Stromal cell of bone marrow (primary cell): ENCODE data around the gene DNAJA3.
"Not testable (repeated sequence)": the region's sequence is repeated elsewhere in the genome, so short reads cannot be mapped to it uniquely, and the experiment has no call there.

Experiments used
- DNase-seq: peaks from one replicate; pipeline ENCODE4 v3.0.0-alpha.2; 2012; ENCODE audit warnings: low read depth

The DNAJA3 gene

GRCh38 chr16:4387781-4388180 is 37.9 kb upstream of the DNAJA3 start:
- DNase-seq: no peak

DNA sequence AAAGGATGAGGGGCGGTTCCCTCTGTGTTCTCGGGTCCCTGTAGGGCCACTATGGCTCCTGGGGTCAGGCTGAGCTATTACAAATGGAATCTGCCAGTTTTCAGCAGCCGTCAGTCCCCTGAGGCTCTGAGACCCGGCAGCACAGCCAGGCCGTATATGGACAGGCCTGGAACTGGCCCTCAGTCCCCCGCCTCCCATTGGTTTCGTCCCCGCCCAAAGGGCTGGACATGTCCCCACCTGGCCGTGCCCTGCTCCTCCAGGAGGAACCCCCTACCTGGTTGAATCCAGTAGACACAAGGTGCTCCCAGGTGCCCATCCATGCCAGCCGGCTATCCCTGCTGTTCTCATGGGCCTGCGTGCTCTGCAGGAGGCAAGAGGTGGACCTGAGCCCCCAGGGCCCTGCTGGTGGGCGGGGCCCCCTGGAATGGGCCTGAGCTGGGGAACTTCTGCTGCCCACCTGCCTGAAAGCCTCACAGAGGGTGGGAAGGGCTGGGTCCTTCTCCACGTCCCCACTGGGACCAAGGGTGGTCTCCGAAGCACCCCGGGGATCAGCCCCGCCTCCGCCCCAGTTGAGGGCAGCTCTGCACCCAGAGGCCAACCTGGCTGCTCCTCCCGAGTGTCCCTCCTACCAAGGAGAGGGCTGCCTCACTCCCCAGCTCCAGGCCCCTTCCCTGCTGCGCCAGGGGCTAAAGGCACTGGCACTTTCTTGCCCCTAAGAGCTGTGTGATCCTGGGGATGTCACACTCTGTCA is 37.2 kb upstream of the DNAJA3 start:
- no peak for DNase-seq

DNA sequence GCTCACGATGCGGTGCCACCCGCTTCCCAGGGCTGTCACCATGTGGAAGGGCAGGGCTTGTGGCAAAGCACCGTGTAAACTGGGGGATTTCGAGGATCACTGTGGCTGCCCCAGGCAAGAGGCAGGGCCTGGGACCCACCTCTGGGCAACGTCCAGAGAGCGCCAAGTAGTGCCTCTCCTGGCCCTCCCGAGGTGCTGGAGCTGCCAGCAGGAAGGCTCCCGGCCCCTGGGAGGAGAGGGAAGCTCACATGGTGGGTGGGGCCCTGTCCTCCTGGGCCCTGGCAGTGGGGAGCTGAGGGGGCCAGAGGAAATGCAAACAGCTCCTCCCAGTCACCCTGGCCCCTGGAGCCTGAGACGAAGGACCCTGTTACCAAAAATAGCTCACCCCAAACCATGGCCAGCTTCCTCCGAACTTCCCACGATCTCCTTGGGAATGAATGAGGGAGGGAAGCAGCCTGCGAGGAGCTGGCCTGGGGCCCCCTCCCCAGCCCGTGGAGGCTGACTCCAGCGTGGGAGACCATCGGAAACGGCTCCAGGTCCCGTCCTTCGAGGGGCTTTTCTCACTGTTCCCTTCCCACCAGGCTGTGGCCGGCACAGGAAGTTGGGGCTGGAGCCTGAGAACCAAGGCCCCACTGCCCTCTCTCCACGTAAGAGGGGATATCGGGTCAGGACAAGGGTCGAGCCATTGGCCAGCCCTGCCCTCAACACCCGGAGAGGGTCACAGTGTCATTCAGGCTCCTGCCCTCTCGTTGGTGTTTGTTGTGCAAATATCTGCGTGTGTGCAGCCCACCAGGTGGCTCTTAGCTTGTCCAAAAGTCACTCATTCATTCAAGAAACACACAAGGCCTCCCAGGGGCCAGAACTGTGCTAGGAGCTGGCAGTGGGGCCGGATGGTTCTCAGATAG is 36.4 kb upstream of the DNAJA3 start:
- no peak for DNase-seq

DNA sequence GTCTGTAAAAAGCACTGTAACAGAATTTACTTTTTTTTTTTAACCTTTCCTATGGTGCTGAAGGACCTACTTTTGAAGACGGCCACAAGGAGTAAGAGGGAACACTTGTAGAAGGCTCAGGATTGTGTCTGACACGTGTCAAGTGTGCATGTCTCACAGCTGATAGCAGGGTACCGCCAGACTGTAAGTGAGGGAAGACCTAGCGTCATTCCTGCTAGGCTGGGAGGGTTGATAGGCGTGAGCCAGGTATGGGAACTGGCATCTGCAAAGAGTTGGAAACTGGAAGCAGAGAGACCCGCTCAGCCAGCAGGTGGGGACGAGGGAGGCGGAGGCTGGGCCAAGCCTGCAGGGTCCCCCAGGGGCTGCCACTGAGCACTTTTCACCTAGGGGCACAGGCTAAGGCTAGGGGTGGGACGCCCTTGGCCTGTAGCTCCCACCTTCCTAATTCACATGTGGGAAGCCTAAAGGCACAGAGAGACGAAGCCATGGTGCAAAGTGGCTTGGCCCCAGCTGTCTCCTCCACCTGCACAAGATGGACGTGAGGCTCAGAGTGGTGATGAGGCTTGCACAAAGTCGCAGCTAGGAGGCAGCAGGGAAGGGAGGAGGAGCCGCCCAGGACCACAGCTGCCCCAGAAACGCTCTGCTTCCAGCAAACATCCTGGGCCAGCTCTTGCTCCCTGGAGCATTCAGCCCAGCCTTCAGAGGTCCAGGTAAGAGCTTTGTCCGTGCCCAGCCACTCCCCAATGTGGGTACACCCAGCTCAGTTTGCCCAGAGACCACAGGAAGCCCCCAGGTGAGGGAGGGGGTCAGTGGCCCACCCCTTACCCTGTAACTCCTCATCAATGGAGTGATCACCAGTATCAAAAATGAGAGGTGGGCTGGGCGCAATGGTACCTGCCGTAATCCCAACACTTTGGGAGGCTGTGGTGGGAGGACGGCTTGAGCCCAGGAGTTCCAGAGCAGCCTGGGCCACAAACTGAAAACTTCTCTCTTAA is 35.1 kb upstream of the DNAJA3 start:
- no peak for DNase-seq

GRCh38 chr16:4391631-4392381 is 33.9 kb upstream of the DNAJA3 start:
- DNase-seq: no peak

DNA sequence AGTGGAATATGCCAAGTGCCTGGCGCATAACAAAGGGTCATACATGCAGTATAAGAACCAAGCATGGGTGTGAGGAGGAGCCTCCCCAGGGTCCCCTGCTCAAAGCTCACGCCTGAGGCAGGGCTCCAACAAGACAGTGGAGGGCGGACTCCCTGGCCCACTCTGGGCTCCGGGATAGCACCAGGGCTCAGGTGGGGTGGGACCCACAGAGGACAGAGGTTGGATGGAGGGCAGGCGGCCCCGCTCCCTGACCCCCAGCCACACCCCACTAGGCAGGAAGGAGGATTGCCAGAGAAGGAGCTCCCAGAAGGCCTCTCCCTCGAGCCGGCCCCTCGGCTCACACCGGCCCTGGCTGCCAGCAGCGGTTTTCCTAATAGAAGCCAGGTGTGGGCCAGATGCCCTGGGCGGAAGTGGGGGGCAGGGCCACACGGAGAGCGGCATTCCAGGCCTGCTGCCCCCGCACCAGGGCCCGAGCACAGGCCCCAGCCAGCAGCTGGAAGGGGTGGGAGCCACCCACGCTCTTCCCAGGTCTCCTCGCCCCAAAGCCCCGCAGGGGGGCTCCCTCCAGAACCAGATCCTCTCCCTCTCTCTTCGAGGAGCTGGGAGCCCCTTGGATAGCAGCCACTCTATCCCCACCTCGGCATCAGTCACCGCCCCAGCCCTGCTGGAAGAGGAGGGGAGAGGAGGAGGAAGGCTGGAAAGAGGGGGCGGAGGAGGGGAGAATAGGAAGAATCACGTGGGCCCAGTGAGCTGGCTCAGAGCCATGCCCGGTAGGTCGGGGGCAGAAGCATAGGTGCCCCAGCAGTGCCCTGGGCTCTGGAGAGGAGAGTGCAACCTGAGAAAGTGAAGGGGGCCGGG is 33.1 kb upstream of the DNAJA3 start:
- DNase-seq: no peak

DNA sequence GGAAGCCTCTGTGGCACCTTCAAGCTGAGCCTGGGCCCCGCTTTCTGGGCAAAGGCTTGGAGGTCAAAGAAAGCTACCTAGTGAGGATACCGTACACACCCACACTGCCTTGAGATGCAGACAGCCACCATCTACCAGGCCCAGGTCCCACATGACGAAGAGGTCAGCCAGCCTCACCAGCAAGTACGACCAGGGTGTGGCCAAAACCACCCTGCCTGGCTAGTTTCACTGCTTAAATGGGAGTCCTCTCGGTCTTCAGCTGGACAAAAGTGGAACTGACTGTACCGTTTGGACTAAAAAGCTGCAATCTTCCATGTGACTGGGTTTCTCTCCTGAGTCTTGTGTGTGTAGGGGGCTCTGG is 32.4 kb upstream of the DNAJA3 start:
- no peak for DNase-seq

GRCh38 chr16:4393850-4394249 is 31.8 kb upstream of the DNAJA3 start:
- not testable (repeated sequence) for DNase-seq

GRCh38 chr16:4395055-4395726 is 30.5 kb upstream of the DNAJA3 start:
- DNase-seq: no peak

DNA sequence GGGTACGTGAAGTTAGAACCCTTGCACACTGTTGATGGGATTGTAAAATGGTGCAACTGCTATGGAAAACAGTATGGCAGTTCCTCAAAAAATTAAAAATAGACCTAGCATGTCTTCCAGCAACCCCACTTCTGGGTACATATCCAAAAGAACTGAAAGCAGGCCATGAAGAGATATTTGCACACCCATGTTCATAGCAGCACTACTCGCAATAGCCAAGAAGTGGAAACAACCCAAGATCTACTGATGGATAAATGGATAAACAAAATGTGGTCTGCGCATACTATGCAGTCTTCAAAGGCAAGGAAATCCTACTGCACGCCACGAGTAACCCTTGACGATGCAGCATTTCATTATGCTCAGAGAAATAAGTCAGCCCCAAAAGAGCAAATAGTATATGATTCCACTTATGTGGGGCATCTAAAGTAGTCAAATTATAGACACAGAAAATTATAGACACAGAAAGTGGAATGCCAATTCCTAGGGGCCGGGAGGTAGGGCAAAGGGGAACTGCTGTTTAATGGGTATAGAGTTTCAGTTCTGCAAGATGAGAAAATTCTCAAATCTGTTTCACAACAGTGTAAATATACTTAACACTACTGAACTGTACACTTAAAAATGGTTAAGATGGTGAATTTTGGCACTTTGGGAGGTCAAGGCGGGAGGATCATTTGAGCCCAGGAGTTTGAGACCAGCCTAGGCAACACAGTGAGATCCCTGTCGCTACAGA is 26.5 kb upstream of the DNAJA3 start:
- no peak for DNase-seq

DNA sequence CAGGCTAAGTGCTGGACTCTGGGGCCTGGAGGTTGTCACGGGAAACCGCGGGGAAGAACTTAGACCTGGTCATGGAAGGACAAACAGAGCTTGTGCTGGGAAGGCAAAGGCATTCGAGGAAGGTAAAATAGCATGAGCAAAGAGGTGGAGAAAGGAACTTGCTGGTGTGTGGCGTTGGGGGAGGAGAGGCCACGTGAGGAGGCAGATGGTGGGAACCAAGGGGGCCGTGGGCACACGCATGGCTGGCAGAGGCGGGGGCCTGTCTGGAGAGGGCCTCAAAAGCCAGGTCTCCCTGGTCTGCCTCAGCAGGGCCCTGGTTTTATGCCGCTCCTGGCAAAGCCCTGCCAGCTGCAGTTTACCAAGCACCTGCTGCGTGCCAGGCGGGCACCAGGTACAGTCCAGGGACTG is 24.6 kb upstream of the DNAJA3 start:
- no peak for DNase-seq

DNA sequence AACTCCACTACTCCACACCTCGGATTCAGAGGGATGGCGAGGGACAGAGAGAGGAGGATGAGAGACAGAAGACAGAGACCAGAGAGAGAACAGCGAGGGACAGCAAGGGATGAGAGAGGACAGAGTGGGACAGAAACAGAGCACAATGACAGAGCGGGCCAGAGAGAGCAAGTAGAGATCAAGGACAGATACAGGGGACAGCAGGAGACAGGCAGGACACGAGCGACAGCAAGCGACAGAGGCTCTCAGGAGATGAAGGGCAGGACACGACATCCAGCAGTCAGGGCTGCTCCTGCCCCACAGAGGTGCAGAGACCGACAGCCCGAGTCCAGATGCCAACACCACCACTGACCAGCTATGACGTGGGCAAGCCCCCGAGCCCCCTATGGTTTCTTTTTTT is 24.2 kb upstream of the DNAJA3 start:
- no peak for DNase-seq

GRCh38 chr16:4402439-4403132 is 23.1 kb upstream of the DNAJA3 start:
- DNase-seq: no peak

DNA sequence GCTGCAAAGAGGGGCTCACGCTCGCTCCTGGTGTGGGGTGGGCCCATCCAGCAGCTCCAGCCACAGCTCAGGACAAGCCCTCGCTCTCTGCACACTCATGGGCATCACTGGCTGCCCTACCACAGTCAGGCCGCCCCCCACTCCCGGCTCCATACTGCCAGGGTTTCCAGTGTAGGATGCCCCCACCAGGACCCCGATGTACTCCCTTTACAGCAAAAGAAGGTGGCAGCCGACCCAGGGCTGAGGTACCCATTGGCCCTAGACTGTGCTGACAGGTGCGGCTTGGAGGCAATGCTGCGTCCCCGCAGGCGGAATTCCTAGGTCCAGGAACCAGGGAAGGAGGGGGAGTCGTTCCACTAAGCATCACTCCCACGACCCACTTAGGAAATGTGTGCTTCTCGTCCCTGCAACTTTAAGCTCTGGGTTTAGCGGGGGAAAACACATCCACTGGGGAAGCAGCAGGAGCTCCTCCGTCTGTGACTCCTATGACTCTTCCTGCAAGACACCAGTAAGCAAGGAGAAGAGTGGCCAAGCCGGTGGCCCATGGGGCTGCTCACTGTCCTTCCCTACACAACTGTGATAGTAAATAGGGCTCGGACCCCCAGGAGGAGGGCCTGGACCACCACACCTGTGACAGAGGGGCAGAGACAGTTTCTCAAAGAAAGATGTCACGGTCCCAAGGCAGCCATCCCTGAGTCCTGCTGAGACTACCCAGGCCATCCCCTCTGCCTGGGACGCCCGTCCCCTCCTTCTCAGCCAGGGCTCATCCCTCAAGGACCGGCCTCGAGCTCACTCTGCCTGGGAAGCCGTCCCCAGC is 22.3 kb upstream of the DNAJA3 start:
- no peak for DNase-seq

DNA sequence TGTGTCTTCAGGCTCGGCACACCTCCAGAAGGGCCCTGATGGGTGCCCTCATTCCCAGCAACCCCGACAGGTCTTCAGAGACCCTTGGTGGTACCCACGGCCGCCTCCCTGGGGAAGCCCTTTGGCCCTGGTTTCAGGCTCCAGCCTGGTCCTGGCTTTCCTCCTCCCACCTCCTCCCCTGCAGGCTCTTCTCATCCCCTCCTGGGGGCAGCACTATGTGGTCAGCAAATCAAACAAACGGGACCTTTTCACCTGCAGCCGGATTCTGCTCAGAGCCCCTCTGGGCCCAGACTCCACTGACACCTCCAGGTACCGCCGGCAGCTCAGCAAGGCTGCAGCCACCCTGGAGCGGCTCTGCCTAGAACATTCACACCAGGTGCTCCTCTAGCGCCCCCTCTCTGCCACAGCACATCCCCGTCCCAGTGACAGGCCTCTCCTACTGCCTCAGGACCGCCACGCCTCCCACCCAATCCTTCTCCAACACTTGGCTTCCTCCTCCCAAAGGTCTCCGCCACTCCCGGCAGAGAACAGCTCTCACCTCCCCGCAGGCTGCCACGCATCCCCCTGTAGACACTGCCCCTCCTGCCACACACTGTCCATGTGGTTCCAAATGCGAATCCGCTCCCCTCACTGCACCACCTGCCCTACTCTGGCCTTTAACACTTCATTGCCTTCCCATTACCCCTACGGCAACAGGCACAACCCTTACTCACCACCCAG is 21.3 kb upstream of the DNAJA3 start:
- no peak for DNase-seq

DNA sequence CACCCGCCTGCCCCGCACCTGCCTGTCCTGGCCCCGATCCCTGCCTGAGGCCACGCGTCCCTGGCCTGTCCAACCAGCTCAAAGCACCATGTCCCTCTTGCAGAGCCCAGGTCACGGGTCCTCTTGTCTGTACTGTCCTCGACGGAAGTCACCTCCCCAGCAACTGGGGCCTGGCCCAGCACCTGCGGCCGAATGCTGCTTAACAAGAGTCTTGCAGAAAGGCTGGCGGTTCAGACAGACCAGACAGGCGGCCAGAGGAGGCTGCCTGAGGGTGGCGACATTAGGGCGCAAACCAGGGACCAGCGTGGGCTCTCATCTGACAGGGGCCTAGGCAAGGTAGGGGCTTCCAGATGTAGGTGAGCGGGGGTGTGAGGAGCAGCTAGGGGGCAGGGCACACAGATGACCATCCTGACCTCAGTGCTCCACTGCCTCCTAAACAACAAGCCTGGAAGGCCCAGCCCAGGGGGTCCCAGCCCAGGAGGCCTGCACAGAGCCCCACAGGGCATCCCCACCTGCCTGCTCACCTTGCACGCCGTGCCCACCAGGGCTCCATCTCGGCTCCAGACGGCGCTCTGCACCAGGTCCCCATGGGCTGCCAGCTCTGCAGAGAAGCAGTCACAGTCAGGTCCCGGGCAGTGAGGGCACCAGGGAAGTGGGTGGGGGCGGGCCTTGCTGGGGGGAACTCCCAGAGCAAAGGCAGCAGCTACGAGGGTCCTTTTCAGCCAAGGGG is 20.5 kb upstream of the DNAJA3 start:
- no peak for DNase-seq
